SK-N-MC (cell line): ENCODE results near the gene SDC4.

ENCODE experiments used
- EZH2 ChIP-seq: fragments of 200-600 bp; sonication (generic); IDR thresholded peaks from one replicate; pipeline ENCODE4 v1.6.1; 2017; ENCODE audit warnings: antibody characterized with exemption
- POLR2AphosphoS5 ChIP-seq: IDR thresholded peaks from 2 replicates; pipeline ENCODE4 v1.6.1; 2012; ENCODE audit warnings: mild to moderate bottlenecking, low read depth, low read length, borderline replicate concordance

DNA sequence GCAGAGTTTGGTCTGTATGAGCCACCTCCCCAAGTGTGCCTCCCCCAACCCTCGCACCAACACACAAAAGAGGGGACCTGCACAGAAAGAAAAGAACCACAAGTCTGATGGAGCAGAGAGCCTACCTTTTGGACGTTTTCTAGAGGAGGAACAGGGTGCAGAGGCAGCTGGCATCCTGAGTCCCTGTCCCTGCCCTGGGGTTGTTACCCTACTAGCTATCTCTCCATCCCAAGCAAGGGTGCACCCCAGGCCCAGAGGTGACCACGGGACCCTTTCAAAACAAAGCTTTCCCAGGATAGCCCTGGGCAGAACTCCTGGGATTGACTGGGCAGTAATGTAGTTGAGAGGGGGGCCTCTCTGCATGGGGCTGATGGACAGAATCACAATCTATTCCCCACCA, 30.4 kb downstream of the SDC4 start:
- TF ChIP-seq POLR2AphosphoS5 (no peak), EZH2 (no peak)
